AG08396 (cell line): ENCODE results near the gene CSNK1A1.
"Not testable (repeated sequence)": the region's sequence is repeated elsewhere in the genome, so short reads cannot be mapped to it uniquely, and the experiment has no call there.

Experiments used
- DNase-seq: peaks from one replicate; pipeline ENCODE4 v3.0.0; 2012; ENCODE audit warnings: low spot score, mixed read lengths

CSNK1A1 gene

DNA sequence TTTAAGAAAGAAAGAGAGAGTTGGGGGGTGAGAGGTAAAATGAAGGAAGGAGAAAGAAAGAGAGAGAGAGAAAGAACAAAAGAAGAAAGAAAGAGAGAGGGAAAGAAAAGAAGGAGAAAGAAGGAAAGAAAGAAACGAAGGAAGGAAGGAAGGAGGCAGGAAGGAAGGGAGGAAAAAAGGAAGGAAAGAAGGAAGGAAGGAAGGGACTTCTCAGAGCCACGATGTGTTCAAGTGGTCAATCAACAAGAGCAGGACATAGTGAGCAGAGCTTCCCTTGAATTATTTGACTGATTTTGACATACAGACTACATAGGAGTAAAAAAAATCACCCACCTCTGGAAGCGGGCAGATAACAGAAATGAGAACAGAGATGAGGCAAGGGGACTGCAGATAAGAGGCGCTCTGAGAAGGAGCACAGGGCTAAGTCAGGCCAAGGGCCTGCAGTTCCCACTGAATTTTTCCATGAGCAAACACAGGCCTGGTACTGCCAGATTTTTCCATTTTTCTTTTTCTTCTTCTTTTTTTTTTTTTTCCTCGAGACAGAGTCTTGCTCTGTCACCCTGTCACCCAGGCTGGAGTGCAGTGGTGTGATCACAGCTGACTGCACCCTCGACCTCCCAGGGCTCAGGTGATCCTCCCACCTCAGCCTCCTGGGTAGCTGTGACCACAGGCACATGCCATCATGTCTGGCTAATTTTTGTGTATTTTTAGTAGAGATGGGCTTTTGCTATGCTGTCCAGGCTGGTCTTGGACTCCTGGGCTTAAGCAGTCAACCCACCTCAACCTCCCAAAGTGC is 94.4 kb downstream of the CSNK1A1 start:
- DNase-seq: no peak

DNA sequence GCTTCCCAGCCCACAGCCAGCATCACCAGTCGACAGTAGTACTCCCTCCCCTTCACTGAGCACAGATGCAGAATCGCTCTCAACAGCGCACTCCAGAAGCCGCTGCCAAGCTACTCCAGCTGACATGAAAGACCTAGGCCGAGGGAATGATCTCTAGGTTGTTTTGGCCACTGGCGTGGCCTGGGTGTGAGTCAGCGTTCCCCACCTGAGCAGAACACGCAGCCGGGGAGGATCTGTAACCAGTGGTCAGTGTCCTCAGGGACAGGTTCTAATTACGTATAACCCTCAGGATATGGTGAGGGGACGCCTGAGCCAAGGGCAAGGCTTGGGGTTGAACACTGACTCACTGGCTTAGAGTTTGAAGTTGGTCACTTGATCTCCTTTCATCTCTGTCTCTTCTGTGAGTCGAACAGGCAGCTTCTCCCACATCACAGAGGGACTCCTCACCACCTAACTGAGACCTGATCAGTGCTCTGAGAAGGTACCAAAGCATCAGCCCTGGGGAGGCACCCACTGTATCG is 95.3 kb downstream of the CSNK1A1 start:
- peak; percentile 49 for DNase-seq

DNA sequence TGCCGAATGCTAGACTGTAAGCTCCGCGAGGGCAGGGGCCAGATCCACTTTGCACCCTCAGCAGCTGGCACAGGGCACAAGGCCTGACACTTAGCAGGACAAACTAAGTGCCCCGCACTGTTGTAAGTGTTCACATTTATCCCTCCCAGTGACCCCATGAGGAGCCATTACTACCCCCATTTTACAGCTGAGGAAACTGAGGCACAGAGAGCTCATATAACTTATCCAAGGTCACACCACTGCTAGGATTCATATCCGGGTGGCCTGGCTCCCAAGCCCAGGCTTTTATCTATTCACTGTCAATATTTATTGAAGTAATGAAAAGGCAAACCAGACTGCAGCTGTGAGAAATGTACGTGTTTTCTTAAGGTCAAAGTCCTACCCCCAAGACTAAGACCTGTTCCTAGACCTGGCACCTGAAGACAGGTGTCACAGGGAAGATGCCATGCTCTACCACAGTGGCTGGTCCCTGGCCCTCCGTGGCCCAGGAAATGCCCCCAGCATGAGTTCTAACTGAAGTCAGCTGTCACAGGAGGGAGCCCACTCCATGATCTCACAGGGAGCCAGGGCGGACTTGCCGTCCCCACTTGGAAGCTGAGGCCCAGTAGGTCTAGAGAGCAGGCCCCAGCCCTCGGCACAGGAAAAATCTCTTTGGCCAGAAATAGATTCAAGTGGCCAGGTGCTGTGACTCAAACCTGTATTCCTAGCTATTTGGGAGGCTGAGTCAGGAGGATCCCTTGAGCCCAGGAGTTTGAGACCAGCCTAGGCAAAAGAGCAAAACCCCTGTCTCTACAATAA is 97.4 kb downstream of the CSNK1A1 start:
- DNase-seq: no peak

DNA sequence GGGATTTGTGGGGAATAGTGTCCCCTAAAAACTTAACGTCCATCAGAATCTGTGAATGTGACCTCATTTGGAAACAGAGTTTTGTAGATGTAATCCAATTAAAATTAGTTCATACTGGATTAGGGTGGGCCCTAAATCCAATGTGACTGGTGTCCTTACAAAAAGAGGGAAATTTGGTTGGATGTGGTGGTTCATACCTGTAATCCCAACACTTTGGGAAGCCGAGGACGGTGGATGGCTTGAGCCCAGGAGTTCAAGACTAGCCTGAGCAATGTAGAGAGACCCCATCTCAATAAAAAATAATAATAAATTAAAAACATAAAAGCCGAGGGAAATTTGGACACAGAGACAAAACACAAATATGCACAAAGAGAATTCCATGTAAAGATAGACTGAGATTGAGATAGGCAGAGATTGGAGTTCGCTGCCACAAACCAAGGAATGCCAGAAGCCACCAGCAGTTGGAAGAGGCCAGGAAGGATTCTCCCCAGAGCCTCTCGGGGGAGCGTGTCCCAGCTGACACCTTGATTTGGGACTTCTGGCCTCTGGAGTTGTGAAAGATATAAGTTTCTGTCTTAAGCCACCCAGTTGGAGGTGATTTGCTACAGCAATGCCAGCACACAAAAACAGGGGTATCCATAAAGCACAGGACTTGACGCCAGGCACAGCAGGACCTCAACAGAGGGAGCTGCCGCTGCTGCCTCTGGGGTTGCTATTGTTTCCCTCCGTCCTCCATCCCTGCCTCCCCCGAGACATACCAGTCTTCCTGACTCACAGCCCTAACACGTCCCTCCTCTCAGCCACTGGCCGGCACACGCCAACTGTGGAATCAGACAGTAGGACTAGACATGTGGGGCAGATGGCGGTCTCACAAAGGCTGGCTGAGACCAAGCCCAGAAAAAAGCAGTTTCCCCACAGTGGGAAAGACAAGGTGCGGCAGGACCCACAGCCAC is 98.3 kb downstream of the CSNK1A1 start:
- DNase-seq: peak; percentile 86

DNA sequence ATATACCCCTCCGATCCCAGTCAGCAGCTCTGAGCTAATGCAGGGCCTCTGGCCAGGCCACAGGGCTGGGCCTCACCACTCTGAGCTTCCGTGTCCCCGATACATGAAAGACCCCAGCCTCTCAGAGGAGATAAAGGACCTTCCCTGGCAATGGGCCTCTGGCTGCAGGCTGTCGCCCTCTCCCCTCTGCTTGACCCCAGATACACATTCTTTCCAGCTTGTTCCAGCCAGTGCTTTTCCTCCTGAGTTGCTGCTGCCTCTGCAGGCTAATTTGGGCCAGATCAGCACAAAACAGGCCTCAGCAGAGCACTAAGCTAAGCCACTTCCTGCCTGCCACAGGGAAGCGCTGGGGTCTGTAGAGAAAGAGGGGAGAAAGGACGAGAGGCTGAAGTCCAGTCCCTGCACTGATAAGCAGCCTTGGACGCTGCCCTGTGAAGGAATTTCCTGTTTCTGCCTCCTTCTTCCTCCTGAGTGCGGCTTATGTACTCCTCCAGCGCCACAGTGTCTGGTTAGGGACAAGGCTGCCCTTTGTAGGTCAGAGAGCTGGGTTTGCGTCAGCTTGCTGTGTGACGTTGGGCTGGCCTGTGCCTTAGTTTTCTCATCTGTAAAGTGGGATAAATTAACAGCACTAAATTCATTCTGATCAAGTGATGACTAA is 99.1 kb downstream of the CSNK1A1 start:
- DNase-seq: no peak

DNA sequence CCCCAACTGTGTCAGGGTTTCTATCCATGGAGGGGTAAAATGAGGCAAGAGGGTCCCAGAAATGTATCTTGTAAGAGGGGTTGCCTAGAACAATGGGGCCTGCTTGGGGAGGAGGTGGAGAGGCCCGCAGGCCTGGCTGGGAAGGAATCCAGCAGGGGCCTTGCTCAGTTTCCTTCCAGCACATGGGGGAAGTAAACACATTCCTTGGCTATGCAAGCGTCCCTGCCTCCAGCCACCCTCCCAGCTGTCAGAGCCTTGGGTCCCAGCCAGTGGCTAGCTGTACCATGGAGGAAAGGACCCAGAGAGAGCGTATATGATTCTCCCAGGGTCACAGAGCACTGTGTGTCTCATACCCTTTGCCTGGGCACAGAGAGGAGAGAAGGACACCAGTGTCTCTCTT is 101.0 kb downstream of the CSNK1A1 start:
- DNase-seq: peak; percentile 82

DNA sequence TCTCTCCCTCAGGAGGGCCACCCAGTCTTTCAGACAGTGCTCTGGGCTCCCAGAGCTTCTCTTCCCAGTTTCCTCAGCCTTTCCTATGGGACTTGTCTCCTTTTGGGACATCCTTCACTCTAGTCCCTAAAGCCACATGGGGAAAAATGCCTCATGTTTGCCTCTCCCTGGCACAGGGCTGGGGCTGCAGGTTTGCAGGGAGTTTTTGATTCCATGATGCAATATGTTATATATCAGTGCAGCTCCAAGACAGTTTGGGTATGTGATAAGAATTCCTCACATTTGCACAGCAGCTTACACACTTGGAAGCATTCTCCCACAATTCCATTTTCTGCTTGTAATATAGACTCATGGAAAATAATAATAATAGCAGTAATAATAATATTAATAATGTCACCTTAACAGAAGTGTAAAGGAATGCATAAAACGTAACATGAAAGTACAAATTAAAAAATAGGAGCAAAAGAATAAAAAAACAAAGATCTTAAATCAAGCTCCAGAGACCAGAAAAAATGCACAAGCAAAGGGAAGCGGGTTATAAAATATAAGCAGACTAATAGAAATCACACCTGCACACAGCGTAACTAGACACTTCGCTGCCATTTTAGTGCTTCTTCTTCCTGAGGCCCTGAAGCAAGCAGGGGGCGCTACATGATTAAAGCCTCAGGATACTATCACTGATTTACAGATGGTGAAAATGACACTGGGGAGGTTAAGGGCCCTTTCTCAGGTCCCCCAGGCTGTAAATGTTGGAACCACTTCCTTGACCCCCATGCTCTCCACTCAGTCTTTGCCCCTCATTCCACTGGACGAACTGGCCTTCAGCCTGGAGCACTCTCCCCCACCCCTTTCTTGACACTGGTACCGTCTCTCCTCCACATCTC is 102.2 kb downstream of the CSNK1A1 start:
- DNase-seq: no peak

DNA sequence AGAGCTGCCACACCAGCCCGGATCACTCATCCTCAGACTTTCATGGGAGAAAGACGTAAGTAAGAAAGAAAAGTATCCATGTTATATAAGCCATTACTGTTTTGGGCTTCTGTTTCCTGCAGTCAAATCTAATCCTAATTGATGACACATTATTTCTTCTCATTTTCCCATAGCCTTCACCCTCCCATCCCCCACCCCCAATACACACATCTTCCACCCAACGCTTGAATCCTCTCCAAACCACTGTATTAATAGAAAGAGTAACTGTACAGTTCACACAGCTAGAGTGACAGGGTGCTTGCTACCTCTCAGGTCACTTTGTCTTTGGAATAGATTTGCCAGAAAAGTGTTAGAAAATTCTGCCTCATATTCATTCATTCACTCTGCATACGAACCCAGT is 102.8 kb downstream of the CSNK1A1 start:
- no peak for DNase-seq

DNA sequence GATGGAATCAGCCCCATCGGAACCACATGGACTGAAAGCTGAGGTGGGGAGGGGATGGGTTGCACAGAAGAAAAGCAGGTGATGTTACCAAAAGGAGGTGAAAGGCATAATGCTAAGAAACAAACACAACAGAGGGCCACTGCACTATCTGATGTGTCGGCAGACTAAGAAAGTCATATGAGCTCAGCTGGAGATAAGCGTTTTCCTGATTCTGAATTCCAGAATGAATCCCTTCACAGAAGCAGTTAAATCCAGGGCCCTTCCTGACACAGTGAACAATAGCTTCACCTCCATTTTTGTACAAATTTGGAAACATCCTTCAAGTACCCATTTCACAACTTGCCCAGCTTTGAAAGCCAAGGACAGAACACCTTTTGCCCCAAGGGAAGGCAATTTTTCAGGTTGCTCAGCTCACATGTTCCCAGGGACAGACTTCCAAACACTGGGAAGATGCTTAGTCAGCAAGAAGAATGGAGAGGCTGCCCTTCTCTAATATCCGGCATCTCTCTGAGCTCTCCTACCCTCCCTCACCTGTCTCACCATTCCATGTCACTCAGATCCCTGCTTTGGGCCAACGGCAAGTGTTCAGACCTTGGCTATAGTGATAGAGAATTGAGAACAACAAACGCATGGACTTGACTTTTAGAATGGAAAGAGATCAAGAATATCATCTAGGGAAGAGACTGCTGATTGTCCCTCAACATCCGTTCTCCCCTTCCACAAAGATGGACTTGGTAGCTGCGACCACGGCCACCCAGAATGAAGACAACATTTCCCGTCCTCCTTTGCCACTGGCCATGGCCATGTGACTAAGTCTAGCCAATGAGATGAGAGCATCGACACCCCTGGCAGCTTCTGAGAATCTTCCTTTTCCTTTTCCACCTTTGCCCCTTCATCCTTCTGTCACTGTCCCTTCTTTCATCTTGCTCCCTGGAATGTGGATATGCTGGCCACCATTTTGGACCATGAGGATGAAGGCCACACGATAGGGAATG is 103.6 kb downstream of the CSNK1A1 start:
- no peak for DNase-seq

DNA sequence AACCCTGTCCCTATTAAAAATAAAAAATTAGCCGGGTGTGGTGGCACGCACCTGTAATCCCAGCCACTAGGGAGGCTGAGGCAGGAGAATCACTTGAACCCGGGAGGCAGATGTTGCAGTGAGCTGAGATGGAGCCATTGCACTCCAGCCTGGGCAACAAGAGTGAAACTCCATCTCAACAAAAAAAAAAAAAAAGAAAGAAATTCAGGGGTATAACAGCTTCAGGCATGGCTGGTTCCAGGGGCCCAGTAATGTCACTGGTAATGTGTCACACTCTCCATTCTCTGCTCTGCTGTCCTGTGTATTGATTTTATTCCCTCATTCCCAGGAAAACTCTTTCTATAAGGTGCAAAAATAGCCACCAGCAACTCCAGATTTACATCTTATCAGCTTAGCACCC is 104.4 kb downstream of the CSNK1A1 start:
- not testable (repeated sequence) for DNase-seq

DNA sequence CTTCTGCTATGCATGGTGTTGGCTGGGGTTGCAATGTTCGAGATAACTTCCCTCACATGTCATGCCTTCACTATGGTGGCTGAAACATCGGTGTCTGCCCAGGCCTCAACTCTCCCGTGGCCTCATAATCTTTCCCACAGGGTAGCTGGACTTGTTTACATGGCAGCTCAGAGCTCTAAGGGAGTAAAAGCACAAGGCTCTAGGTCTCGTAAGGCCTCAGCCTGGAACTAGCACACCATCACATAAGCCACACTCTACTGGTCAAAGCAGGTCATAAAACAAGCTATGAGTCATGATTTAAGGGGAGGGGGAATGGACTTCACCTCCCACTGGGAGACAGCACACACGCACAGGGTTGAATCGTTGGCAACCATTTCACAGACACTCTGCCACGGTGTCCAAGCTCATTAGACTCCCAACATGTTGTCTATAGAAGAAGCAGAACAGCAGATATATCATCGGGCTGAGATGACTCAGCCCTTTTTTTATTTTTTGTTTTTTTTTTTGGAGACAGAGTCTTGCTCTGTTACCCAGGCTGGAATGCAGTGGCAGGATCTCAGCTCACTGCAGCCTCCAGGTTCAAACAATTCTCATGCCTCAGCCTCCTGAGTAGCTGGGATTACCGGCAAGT is 105.4 kb downstream of the CSNK1A1 start:
- DNase-seq: peak; percentile 82

DNA sequence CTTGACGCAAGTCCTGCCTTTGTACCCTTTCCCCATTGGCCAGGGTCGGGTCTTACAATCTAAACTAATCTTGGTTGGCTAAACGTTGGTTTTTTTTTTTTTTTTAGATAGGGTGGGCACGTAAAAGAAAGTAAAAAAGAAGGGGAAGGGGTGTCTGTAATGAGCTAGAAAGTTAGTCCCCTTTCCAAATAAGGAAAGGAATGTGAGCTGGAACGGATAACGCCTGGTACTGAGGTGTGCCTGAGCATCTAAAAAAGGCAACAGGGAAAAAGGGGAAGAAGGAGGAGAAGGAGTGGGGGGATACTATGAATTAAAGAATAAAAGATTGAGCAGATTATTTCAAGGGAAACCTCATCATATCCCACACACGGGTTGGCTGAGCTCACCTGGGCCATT is 105.9 kb downstream of the CSNK1A1 start:
- no peak for DNase-seq

DNA sequence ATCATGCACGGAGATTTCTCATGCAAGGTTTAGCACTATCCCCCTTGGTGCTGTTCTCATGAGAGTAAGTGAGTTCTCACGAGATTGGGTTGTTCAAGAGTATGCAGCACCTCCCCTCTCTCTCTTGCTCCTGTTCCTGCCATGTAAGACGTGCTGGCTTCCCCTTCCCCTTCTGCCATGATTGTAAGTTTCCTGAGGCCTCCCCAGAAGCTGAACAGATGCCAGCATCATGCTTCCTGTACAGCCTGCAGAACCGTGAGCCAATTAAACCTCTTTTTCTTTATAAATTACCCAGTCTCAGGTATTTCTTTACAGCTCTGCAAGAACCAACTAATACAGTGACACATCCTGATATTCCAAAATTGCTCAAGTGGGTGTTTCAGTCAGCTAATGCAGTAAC is 106.8 kb downstream of the CSNK1A1 start:
- not testable (repeated sequence) for DNase-seq

DNA sequence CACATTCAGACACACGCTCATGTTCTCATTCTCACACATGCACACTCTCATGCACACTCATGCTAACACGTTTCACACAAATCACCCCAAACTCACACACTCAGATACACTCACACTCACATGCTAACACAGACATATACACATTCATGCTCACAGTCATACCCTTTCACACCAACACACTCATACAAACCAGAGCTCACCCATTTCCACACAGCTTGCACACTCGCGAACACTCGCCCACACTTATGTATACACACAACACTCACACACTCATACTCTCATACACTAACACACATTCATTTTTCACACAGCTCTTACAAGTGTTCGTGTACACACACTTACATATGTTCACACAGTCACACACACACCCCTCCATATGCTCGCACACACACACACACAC is 108.0 kb downstream of the CSNK1A1 start:
- no peak for DNase-seq

DNA sequence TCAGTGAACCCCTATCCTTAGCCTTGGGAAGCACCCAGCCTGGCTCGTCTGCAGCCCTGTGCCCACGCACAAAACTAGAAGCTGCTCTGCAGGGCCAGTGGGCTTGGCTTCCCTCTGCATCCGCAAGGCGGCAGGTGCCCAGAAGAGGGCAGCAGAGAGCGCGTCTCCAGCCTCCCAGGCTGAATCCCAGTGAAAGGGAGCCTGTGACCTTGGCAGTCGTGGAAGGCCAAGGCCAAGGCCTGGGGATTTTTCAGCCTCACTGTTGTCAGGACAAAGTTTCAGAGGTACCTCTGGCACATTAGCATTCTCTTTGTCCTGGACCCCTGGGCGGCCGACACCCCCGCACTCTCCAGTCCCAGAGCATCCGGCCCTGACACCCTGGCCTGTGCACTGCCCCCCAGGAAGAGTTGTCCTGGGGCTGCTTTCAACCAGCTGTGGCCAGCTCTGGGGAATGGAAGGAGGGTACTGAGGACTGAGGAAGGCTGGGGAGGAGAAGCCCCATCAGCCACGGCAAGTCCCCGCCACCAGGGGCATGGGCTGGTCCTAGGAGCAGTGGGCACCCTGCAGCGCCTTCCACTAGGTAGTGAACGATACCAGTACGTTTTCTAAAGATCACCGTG is 108.6 kb downstream of the CSNK1A1 start:
- peak; percentile 83 for DNase-seq
